Neutrophil (primary cell): ENCODE data around the gene ZNF511.

ENCODE experiments used
- H3K27ac ChIP-seq: fragments of 200-600 bp; sonication (generic); 2 replicates; pipeline ENCODE4 v1.5.1; 2016; ENCODE audit warnings: mild to moderate bottlenecking, moderate library complexity
- H3K27me3 ChIP-seq: fragments of 200-600 bp; sonication (generic); 2 replicates; pipeline ENCODE4 v1.6.0; 2016; ENCODE audit warnings: mild to moderate bottlenecking
- H3K36me3 ChIP-seq: fragments of 200-600 bp; sonication (generic); 2 replicates; pipeline ENCODE4 v1.5.1; 2017
- H3K4me1 ChIP-seq, 2 experiments: fragments of 200-600 bp in 1 of 2; sonication (generic) in 1 of 2; 1 replicate in 1 of 2; 2 replicates in 1 of 2; pipeline versions ENCODE4 v1.5.1 to v1.6.1; 2013 to 2016; ENCODE audit warnings: low read depth in 1 of 2, low read length in 1 of 2, mild to moderate bottlenecking in 1 of 2, moderate library complexity in 1 of 2; ENCODE audit not compliant: control insufficient read depth in 1 of 2, insufficient read depth in 1 of 2
- H3K4me3 ChIP-seq, 2 experiments: fragments of 200-600 bp in 1 of 2; sonication (generic) in 1 of 2; 1 replicate in 1 of 2; 2 replicates in 1 of 2; pipeline ENCODE4 v1.5.1; 2013 to 2016; ENCODE audit warnings: low read depth in 1 of 2, low read length in 1 of 2, mild to moderate bottlenecking in 1 of 2, moderate library complexity in 1 of 2
- H3K9me3 ChIP-seq: fragments of 200-600 bp; sonication (generic); 2 replicates; pipeline ENCODE4 v1.5.1; 2016
- TF ChIP-seq, protein P1 (sequence below): fragments of 200-600 bp; sonication (generic); IDR thresholded peaks from 2 replicates; pipeline ENCODE4 v1.5.1; 2016; ENCODE audit warnings: antibody characterized with exemption

Gene ZNF511

DNA sequence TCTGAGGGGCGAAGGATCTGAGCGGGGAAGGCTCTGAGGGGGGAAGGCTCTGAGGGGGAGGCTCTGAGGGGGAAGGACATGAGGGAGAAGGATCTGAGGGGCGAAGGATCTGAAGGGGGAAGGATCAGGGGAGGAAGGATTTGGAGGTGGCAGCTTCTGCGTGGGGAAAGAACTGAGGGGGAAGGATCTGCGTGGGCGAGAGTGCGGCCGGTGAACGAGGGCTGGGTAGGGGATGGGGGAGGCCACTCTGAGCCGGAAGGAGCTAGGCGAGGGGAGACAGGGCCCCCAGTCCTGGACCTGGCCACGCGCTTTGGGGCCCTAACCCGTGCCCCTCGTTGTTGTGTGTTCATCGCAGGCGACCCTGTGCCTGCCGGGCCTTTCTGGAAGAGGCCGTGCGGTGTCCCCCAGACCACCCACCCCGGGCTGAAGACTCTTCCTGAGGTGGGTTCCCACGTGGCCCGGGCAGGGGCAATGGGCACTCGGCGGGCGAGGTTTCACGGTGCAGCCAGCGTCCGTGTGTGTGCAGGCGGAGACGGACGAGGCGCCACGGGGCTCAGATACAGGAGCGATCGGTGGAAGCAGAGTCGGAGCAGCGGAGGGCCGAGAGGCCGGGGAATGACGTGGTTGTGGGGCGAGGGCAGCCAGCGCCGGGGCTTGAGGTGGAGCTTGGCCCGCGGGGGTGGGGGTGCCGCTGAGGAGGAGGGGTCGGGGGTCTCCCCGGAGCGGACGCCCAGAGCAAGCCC, 26.0 kb downstream of the ZNF511 start:
- H3K4me1 ChIP-seq: peaks cover 0 to 15% of the 10 kb centered on the region in 2 experiments
- H3K9me3 ChIP-seq: no peaks in the 10 kb centered on the region
- H3K4me3 ChIP-seq: no peak overlapping the region
- no peak overlapping the region for H3K27ac ChIP-seq
- TF ChIP-seq, protein P1, sequence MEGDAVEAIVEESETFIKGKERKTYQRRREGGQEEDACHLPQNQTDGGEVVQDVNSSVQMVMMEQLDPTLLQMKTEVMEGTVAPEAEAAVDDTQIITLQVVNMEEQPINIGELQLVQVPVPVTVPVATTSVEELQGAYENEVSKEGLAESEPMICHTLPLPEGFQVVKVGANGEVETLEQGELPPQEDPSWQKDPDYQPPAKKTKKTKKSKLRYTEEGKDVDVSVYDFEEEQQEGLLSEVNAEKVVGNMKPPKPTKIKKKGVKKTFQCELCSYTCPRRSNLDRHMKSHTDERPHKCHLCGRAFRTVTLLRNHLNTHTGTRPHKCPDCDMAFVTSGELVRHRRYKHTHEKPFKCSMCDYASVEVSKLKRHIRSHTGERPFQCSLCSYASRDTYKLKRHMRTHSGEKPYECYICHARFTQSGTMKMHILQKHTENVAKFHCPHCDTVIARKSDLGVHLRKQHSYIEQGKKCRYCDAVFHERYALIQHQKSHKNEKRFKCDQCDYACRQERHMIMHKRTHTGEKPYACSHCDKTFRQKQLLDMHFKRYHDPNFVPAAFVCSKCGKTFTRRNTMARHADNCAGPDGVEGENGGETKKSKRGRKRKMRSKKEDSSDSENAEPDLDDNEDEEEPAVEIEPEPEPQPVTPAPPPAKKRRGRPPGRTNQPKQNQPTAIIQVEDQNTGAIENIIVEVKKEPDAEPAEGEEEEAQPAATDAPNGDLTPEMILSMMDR: no peak
- H3K36me3 ChIP-seq: no peaks in the 10 kb centered on the region
- peaks cover 90% of the 10 kb centered on the region for H3K27me3 ChIP-seq

DNA sequence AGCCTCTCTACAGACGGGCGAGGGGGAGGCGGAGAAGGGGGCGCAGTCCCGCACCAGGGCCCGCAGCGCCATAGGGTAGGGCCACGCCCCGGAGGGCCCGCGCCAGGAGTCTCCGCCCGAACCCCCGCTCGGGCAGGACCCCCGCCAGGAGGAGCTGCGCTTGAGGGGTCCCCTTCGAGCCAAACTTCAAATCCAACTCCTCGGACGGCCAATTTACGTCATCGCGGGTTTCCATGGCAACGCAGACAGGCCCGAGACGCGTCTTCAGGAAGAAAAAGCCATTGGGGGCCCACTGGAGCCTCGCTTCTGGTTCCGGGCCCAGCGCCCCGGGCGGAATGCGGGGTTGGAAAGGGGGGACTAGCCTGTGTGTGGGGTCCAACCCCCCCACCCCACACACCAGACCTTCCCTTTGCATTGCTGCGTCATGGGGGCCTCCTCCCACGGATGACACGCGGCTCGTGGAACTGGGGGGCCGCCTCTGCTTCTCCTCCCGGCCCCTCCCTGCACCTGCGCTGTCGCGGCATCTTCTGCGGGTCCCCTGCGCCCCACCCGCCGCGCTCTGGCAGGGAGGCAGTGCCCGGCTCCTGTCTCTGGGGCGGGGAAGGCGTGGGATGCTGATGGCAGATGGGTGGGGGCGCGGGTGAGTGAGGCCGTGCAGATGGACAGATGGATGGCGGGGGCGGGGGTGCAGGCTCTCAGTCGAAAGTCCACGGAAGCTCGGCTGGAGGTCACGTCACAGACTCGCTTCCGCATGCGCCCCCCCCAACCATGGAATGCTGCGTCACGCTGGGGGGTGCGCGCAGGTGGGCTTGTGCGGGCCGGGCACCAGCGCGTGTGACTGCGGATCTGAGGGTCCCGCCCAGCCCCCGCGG, 26.8 kb downstream of the ZNF511 start:
- TF ChIP-seq, protein P1: no peak

GRCh38 chr10:133336118-133336576, 27.4 kb downstream of the ZNF511 start:
- Histone ChIP-seq H3K27ac (no peak overlapping the region), H3K36me3 (no peaks in the 10 kb centered on the region), H3K27me3 (peaks cover 92% of the 10 kb centered on the region)

More for the DNA sequence above, 26.8 kb downstream of the ZNF511 start:
- H3K27ac ChIP-seq: no peak overlapping the region
- peaks cover 0 to 12% of the 10 kb centered on the region in 2 experiments for H3K4me1 ChIP-seq
- no peaks in the 10 kb centered on the region for H3K36me3 ChIP-seq
- H3K27me3 ChIP-seq: peaks cover 92% of the 10 kb centered on the region
- H3K9me3 ChIP-seq: no peaks in the 10 kb centered on the region
- no peak overlapping the region for H3K4me3 ChIP-seq

GRCh38 chr10:133336577-133337369, 28.1 kb downstream of the ZNF511 start, which contains the start of gene CALY:
Gene CALY (minus strand): TSS chr10:133336896. CDS start chr10:133328989, 7,907 bp downstream.
- Histone ChIP-seq H3K4me3 (no peak within 1 kb of the TSS), H3K4me1 (peaks cover 0 to 12% of the 10 kb centered on the region in 2 experiments), H3K27me3 (peaks cover 92% of the 10 kb centered on the region), H3K9me3 (no peaks in the 10 kb centered on the region), H3K36me3 (no peaks in the 10 kb centered on the region), H3K27ac (no peak within 1 kb of the TSS)
- TF ChIP-seq, protein P1: no peak

More at GRCh38 chr10:133336118-133336576, 27.4 kb downstream of the ZNF511 start:
- H3K4me1 ChIP-seq: peaks cover 0 to 12% of the 10 kb centered on the region in 2 experiments
- H3K4me3 ChIP-seq: no peak overlapping the region
- TF ChIP-seq, protein P1: no peak
- no peaks in the 10 kb centered on the region for H3K9me3 ChIP-seq

GRCh38 chr10:133337370-133337725, 28.6 kb downstream of the ZNF511 start:
- Histone ChIP-seq H3K9me3 (no peaks in the 10 kb centered on the region), H3K36me3 (no peaks in the 10 kb centered on the region), H3K4me1 (peaks cover 0 to 12% of the 10 kb centered on the region in 2 experiments), H3K27ac (no peak overlapping the region), H3K4me3 (no peak overlapping the region), H3K27me3 (peaks cover 92% of the 10 kb centered on the region)
- TF ChIP-seq, protein P1: no peak
